ENCODE results near the gene SRM.

SRM gene

GRCh38 chr1:11012260-11013159 lies 47.3 kb downstream of the SRM start, which contains the start of gene TARDBP:
Gene TARDBP (plus strand): TSS chr1:11012654. CDS start chr1:11013728, 1,074 bp downstream.
- DNase-seq, result peak; percentile 99

Measured in retina (tissue), 1 donor.